Adrenal gland (tissue), 12 donors: Measurements from ENCODE around the gene C6orf89. TPM values are rescaled to one million over a fixed set of nuclear protein-coding genes. Genes with fewer than 3 reads are reported as not detected.
"Not testable (repeated sequence)": the region's sequence is repeated elsewhere in the genome, so short reads cannot be mapped to it uniquely, and the experiment has no call there.

ENCODE experiments used
- DNase-seq, 7 donors: peaks; one replicate each; pipeline ENCODE4 v3.0.0-alpha.2; 2019 to 2020
- H3K27ac ChIP-seq, 5 donors: fragments of 200-600 bp; sonication (generic) in 4 of 5; 1 replicate in 3 of 5; 2 replicates in 2 of 5; pipeline versions ENCODE4 v1.5.1 to v1.8.0; 2016 to 2020; ENCODE audit warnings: mild to moderate bottlenecking in 1 of 5
- H3K27me3 ChIP-seq: fragments of 200-600 bp; 2 replicates; pipeline ENCODE4 v1.8.0; 2021
- H3K36me3 ChIP-seq, 2 donors: fragments of 200-600 bp; replicated peaks in 1 of 2; 1 replicate in 1 of 2; 2 replicates in 1 of 2; pipeline versions ENCODE4 v1.5.1 to v1.8.0; 2018 to 2022
- H3K4me1 ChIP-seq, 2 donors: fragments of 200-600 bp; replicated peaks in 1 of 2; 1 replicate in 1 of 2; 2 replicates in 1 of 2; pipeline versions ENCODE4 v1.5.1 to v1.8.0; 2018 to 2021
- H3K4me3 ChIP-seq, 4 donors: fragments of 200-600 bp; sonication (generic) in 3 of 4; one replicate each; pipeline ENCODE4 v1.5.1; 2016 to 2018
- H3K9me3 ChIP-seq, 3 donors: fragments of 200-600 bp; sonication (generic) in 1 of 3; replicated peaks in 1 of 3; 1 replicate in 2 of 3; 2 replicates in 1 of 3; pipeline versions ENCODE4 v1.5.1 to v1.8.0; 2016 to 2021
- CTCF ChIP-seq, 6 experiments: fragments of 450-650 bp in 4 of 6; fragments of 200-600 bp in 2 of 6; sonication (generic) in 1 of 6; IDR thresholded peaks; 1 replicate in 5 of 6; 2 replicates in 1 of 6; pipeline versions ENCODE4 v1.5.1 to v1.8.0; 2016 to 2021; ENCODE audit warnings: antibody characterized with exemption in 6 of 6, mild to moderate bottlenecking in 2 of 6, moderate library complexity in 1 of 6
- POLR2A ChIP-seq, 2 donors: fragments of 450-650 bp; IDR thresholded peaks; one replicate each; pipeline ENCODE4 v1.6.1; 2017; ENCODE audit warnings: antibody characterized with exemption in 2 of 2, mild to moderate bottlenecking in 2 of 2, moderate library complexity in 1 of 2
- WGBS, 4 donors: extraction: QIAGEN DNeasy Blood & Tissue Kit in 2 of 4; methylation state at CpG; one replicate each; pipeline versions ENCODE4 v1.1.5 to v1.1.7; 2013 to 2017; 5-methylcytosine and 5-hydroxymethylcytosine counted together
- intact Hi-C, 2 donors: fragments of 100-400 bp; cut with DNase I; formaldehyde crosslinking; loops; one replicate each; pipeline versions ENCODE4 v1.14.1 to v1.15.0; 2022 to 2023
- polyA plus RNA-seq, 3 donors: library from polyadenylated mRNA; stranded (reverse); fragments of 200-250 nt in 2 of 3; fragments of 350-450 nt in 1 of 3; fragmentation: Illumina TruSeq in 1 of 3; extraction: RNeasy Lipid Tissue Mini Kit (QIAGEN cat#74804) in 1 of 3; gene quantifications; one replicate each; pipeline ENCODE4 v1.2.3, GENCODE V29; 2013 to 2014
- total RNA-seq, 9 donors: library from RNA; depleted of rRNA in 4 of 9; stranded (reverse); fragments of >200 nt in 4 of 9; fragments of 120-200 nt in 1 of 9; fragmentation: NEBNext Ultra II Directional in 1 of 9; extraction: Animal tissue kit (Norgen Biotek cat#: 25700) in 1 of 9; gene quantifications; one replicate each; pipeline versions ENCODE4 v1.1.0 to v1.2.4, GENCODE V29; 2013 to 2023
- donor health status: healthy with polysubstance abuse.
- donor health status: Bipolar disorder and iron deficiency.
- donor health status: DM: yes; HTN: yes; CAD: no.
- donor health status: DM: no; HTN: no; CAD: no.
- donor health status: DM: no; HTN: no; CAD: no.
- donor health status: DM: yes; HTN: yes; CAD: no.

C6orf89 gene
- total and polyA plus RNA-seq, 12 donors, result 17.5 to 107 (median 75.7) TPM

GRCh38 chr6:36945301-36945700 lies 59.5 kb downstream of the C6orf89 start:
- Histone ChIP-seq H3K27me3 (no peaks in the 10 kb centered on the region), H3K27ac (peak overlapping the region in 3 of 5 donors; percentile 44 to 88 (median 49)), H3K9me3 (no peaks in the 10 kb centered on the region), H3K4me1 (peaks cover 0 to 3% of the 10 kb centered on the region in 2 donors), H3K4me3 (no peak overlapping the region), H3K36me3 (no peaks in the 10 kb centered on the region)
- 36 to 91% (median 88%) methylated on average over 4 of the region's 4 CpGs for WGBS, 4 donors
- intact Hi-C loops, result no loop called here
- DNase-seq, result peak in 1 of 7 donors; percentile 8
- no peak for TF ChIP-seq POLR2A (IDR thresholded peaks at IDR 0.05)
- TF ChIP-seq CTCF (IDR thresholded peaks at IDR 0.05), result no peak

- no peak overlapping the region for H3K4me3 ChIP-seq
- H3K27ac ChIP-seq, result no peak overlapping the region
- intact Hi-C loops, result no loop called here
- peaks cover 0 to 3% of the 10 kb centered on the region in 2 donors for H3K4me1 ChIP-seq
- WGBS, 4 donors, result 88 to 100% (median 92%) methylated on average over 2 to 4 of the region's 4 CpGs
- no peaks in the 10 kb centered on the region for H3K36me3 ChIP-seq
- no peaks in the 10 kb centered on the region for H3K27me3 ChIP-seq
- H3K9me3 ChIP-seq, result no peaks in the 10 kb centered on the region
- peak in 2 of 7 donors; percentile 7 to 11 for DNase-seq
- TF ChIP-seq POLR2A (IDR thresholded peaks at IDR 0.05), result no peak
- no peak for TF ChIP-seq CTCF (IDR thresholded peaks at IDR 0.05)
Observed at GRCh38 chr6:36946526-36946925, 60.8 kb downstream of the C6orf89 start.

- H3K4me1 ChIP-seq, result peaks cover 0 to 3% of the 10 kb centered on the region in 2 donors
- TF ChIP-seq CTCF (IDR thresholded peaks at IDR 0.05) (no peak), POLR2A (IDR thresholded peaks at IDR 0.05) (no peak)
- no peak overlapping the region for H3K27ac ChIP-seq
- no peaks in the 10 kb centered on the region for H3K36me3 ChIP-seq
- intact Hi-C loops, result no loop called here
- H3K27me3 ChIP-seq, result no peaks in the 10 kb centered on the region
- DNase-seq, result peak in 3 of 7 donors; percentile 6 to 41 (median 11)
- 81 to 84% (median 83%) methylated on average over 9 to 12 of the region's 12 CpGs for WGBS, 4 donors
- H3K4me3 ChIP-seq, result no peak overlapping the region
- H3K9me3 ChIP-seq, result no peaks in the 10 kb centered on the region
Observed at GRCh38 chr6:36947570-36948351, 62.0 kb downstream of the C6orf89 start.

- 75 to 97% (median 93%) methylated on average over 8 to 9 of the region's 9 CpGs for WGBS, 4 donors
- intact Hi-C loops, H3K27me3 ChIP-seq, H3K9me3 ChIP-seq, H3K36me3 ChIP-seq, H3K4me1 ChIP-seq, H3K4me3 ChIP-seq, H3K27ac ChIP-seq: not testable (repeated sequence)
- peak in 2 of 7 donors; percentile 4 to 11 for DNase-seq
Observed at GRCh38 chr6:36949076-36949475, 63.3 kb downstream of the C6orf89 start.

GRCh38 chr6:36949636-36950035 lies 63.9 kb downstream of the C6orf89 start:
- 84 to 88% (median 85%) methylated on average over 3 of the region's 3 CpGs for WGBS, 4 donors
- no peaks in the 10 kb centered on the region for H3K27me3 ChIP-seq
- H3K4me1 ChIP-seq, result no peaks in the 10 kb centered on the region
- no peak overlapping the region for H3K27ac ChIP-seq
- no peak for DNase-seq
- H3K9me3 ChIP-seq, result no peaks in the 10 kb centered on the region
- intact Hi-C loops, result no loop called here
- no peak overlapping the region for H3K4me3 ChIP-seq
- TF ChIP-seq CTCF (IDR thresholded peaks at IDR 0.05) (no peak), POLR2A (IDR thresholded peaks at IDR 0.05) (no peak)
- no peaks in the 10 kb centered on the region for H3K36me3 ChIP-seq
